ENCODE results near the gene ZNF740.
A peak's percentile ranks its signal among the peaks of the same experiment; 100 is the strongest.

Gene ZNF740

DNA sequence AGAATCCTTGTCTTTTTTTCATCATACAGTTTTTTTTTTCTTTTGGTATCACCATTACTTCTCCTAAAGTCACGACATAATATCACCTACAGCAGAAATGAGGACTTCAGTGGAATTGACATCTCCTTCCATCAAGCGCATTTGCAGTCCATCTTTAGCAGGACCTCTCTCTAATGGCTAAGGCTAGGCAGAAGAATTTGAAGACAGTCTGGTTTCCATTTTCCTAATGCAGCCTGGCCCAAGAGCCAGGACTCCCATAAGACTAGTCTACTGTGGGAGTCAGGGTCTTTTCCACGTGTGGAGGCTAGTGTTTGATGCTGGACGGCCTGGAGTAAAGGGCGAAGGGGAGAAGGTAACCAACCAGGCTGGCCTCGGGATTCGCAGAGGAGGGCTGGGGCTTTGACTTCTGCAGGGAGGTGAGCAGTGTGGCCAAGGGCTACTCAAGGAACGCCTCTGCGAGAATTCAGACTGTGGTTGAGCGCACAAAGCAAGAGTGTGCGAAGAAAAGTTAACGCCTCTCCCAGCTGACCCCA is 769 bp upstream of the ZNF740 start:
- TF ChIP-seq, protein P1, sequence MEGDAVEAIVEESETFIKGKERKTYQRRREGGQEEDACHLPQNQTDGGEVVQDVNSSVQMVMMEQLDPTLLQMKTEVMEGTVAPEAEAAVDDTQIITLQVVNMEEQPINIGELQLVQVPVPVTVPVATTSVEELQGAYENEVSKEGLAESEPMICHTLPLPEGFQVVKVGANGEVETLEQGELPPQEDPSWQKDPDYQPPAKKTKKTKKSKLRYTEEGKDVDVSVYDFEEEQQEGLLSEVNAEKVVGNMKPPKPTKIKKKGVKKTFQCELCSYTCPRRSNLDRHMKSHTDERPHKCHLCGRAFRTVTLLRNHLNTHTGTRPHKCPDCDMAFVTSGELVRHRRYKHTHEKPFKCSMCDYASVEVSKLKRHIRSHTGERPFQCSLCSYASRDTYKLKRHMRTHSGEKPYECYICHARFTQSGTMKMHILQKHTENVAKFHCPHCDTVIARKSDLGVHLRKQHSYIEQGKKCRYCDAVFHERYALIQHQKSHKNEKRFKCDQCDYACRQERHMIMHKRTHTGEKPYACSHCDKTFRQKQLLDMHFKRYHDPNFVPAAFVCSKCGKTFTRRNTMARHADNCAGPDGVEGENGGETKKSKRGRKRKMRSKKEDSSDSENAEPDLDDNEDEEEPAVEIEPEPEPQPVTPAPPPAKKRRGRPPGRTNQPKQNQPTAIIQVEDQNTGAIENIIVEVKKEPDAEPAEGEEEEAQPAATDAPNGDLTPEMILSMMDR (IDR thresholded peaks at IDR 0.05; ENCODE audit: low read depth, low read length, poor library complexity, severe bottlenecking) = no peak
- no peak for TF ChIP-seq EZH2phosphoT487 (IDR thresholded peaks at IDR 0.05; ENCODE audit: borderline replicate concordance, low read length)
- peak overlapping the region; percentile 86 for H3K4me2 ChIP-seq (ENCODE audit: low read length)
- no peaks in the 10 kb centered on the region for H3K27me3 ChIP-seq (ENCODE audit: control insufficient read depth, low read length)
- peaks cover 36% of the 10 kb centered on the region for H3K36me3 ChIP-seq (ENCODE audit: control insufficient read depth, low read length)
- peak overlapping the region; percentile 85 for H3K27ac ChIP-seq (ENCODE audit: low read depth, low read length)
- no peaks in the 10 kb centered on the region; the same call in 1 of the 2 replicates for H4K20me1 ChIP-seq (ENCODE audit: control insufficient read depth, insufficient read depth, low read depth, low read length)
- peaks cover 36% of the 10 kb centered on the region for H3K79me2 ChIP-seq (ENCODE audit: control insufficient read depth, low read length)
- H3K4me1 ChIP-seq (ENCODE audit: control insufficient read depth, low read length) = peaks cover 37% of the 10 kb centered on the region
- H3K9me2 ChIP-seq (replicated peaks; ENCODE audit: control insufficient read depth, low read length) = no peaks in the 10 kb centered on the region
- peak overlapping the region; percentile 84 for H3K4me3 ChIP-seq (ENCODE audit: low read length)
- H3F3A ChIP-seq (ENCODE audit: control insufficient read depth, insufficient read depth) = peaks cover 6% of the 10 kb centered on the region
- no peaks in the 10 kb centered on the region for H3K9me3 ChIP-seq (ENCODE audit: control insufficient read depth, insufficient read depth, low read length)

DNA sequence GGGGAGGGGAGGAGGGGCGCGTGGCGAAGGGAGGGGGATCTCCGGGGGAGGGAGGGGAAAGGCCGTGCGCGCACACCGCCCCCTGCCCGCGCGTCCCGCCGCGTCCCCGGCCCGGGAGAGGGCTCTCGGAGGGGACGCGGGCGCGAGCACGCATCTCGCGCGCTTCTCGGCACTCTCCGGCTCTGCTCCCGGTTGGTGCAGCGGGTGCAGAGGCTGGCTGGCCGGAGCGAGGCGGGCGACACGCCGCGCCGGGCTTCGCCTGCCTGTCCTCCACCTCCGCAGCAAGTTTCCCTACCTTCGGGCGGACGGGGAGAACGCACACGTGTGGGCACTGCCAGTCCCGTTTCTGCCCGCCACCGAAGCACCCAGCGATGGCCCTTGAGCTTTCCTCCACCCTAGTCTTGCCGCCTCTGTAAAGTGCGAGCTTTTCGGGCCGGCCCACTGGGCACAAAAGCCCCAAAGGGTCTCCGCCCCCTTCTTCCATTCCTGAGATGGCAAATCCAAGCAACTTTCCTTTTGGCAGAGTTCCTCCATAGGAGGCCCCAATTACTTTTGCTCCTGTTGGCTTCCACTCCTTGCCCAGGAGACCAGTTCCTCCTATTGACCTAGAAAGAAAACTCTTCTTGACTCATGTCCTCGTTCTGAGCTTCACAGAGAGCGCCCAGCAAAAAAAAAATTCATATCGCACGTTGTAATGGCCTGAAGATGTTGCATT is 566 bp downstream of the ZNF740 start:
- peaks cover 38% of the 10 kb centered on the region for H3K4me1 ChIP-seq (ENCODE audit: control insufficient read depth, low read length)
- H3K79me2 ChIP-seq (ENCODE audit: control insufficient read depth, low read length) = peaks cover 41% of the 10 kb centered on the region
- H3F3A ChIP-seq (ENCODE audit: control insufficient read depth, insufficient read depth) = peaks cover 6% of the 10 kb centered on the region
- peak overlapping the region; percentile 85 for H3K27ac ChIP-seq (ENCODE audit: low read depth, low read length)
- TF ChIP-seq, protein P1 (IDR thresholded peaks at IDR 0.05; ENCODE audit: low read depth, low read length, poor library complexity, severe bottlenecking) = no peak
- TF ChIP-seq EZH2phosphoT487 (IDR thresholded peaks at IDR 0.05; ENCODE audit: borderline replicate concordance, low read length) = no peak
- H3K4me2 ChIP-seq (ENCODE audit: low read length) = peak overlapping the region; percentile 86
- H3K36me3 ChIP-seq (ENCODE audit: control insufficient read depth, low read length) = peaks cover 49% of the 10 kb centered on the region
- H3K9me3 ChIP-seq (ENCODE audit: control insufficient read depth, insufficient read depth, low read length) = no peaks in the 10 kb centered on the region
- H4K20me1 ChIP-seq (ENCODE audit: control insufficient read depth, insufficient read depth, low read depth, low read length) = no peaks in the 10 kb centered on the region; the same call in 1 of the 2 replicates
- H3K27me3 ChIP-seq (ENCODE audit: control insufficient read depth, low read length) = no peaks in the 10 kb centered on the region
- peak overlapping the region; percentile 84 for H3K4me3 ChIP-seq (ENCODE audit: low read length)
- H3K9me2 ChIP-seq (replicated peaks; ENCODE audit: control insufficient read depth, low read length) = no peaks in the 10 kb centered on the region

DNA sequence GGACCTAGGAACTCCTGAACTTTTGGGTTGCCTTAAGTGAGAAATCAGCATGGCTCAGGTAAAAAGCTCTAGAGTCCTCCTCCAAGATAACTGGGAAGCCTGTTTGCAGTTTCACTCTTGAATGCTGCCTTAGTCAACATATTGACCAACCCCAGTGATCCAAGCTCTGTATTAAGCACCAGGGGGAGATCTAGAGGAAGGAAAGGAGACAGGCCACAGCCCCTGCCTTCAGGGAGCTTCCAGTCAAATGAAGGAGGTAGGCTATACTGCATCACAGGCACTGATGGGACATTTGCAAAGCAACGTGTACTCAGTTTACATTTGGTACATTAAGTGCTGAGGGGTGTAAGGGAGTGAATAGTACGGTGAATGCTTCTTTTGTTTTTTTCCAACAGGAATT is 1.4 kb downstream of the ZNF740 start:
- H4K20me1 ChIP-seq (ENCODE audit: control insufficient read depth, insufficient read depth, low read depth, low read length) = no peaks in the 10 kb centered on the region; the same call in 1 of the 2 replicates
- peaks cover 41% of the 10 kb centered on the region for H3K79me2 ChIP-seq (ENCODE audit: control insufficient read depth, low read length)
- peak overlapping the region; percentile 84 for H3K4me3 ChIP-seq (ENCODE audit: low read length)
- H3K4me1 ChIP-seq (ENCODE audit: control insufficient read depth, low read length) = peaks cover 38% of the 10 kb centered on the region
- H3K36me3 ChIP-seq (ENCODE audit: control insufficient read depth, low read length) = peaks cover 58% of the 10 kb centered on the region
- TF ChIP-seq, protein P1 (IDR thresholded peaks at IDR 0.05; ENCODE audit: low read depth, low read length, poor library complexity, severe bottlenecking) = no peak
- TF ChIP-seq EZH2phosphoT487 (IDR thresholded peaks at IDR 0.05; ENCODE audit: borderline replicate concordance, low read length) = no peak
- no peaks in the 10 kb centered on the region for H3K9me2 ChIP-seq (replicated peaks; ENCODE audit: control insufficient read depth, low read length)
- H3K4me2 ChIP-seq (ENCODE audit: low read length) = peak overlapping the region; percentile 86
- no peaks in the 10 kb centered on the region for H3K9me3 ChIP-seq (ENCODE audit: control insufficient read depth, insufficient read depth, low read length)
- no peaks in the 10 kb centered on the region for H3K27me3 ChIP-seq (ENCODE audit: control insufficient read depth, low read length)
- peak overlapping the region; percentile 85; the same call in 1 of the 2 replicates for H3K27ac ChIP-seq (ENCODE audit: low read depth, low read length)
- peaks cover 6% of the 10 kb centered on the region for H3F3A ChIP-seq (ENCODE audit: control insufficient read depth, insufficient read depth)

All from DOHH2 (cell line).